ENCODE results near the gene CDKL2. TPM values are rescaled to one million over a fixed set of nuclear protein-coding genes. Genes with fewer than 3 reads are reported as not detected.

The CDKL2 gene
- 0.82 to 1.0 TPM (median 0.91 TPM) in 5 replicates for total RNA-seq (2022; extraction: Qiagen RNA extraction)

GRCh38 chr4:75630174-75630936 is at the start of gene CDKL2:
TSS of gene CDKL2 (minus strand) at chr4:75630528. CDS start at chr4:75625988, 4,540 bp downstream.

GRCh38 chr4:75673027-75673958 is 43.0 kb upstream of the CDKL2 start, which contains the start of gene G3BP2:
TSS of gene G3BP2 (minus strand) at chr4:75673411. CDS start at chr4:75662025, 11,386 bp downstream.

GRCh38 chr4:75555294-75556164 is 74.8 kb downstream of the CDKL2 start, which contains the start of gene ODAPH:
TSS of gene ODAPH (plus strand) at chr4:75556066. CDS start at chr4:75556083, 17 bp downstream.

Other genes with a start within 250 kb of the CDKL2 start
- gene RCHY1, start 116.1 kb downstream of the CDKL2 start, total RNA-seq (2022; extraction: Qiagen RNA extraction) = 13.2 to 18.6 TPM (median 15.4 TPM) in 5 replicates
- 5.0 to 6.6 TPM (median 6.1 TPM) in 5 replicates for gene THAP6, start 116.1 kb downstream of the CDKL2 start, total RNA-seq (2022; extraction: Qiagen RNA extraction)
- 0.14 to 0.21 TPM in 2 of 5 replicates, not detected in the others for gene ODAPH, start 74.5 kb downstream of the CDKL2 start, total RNA-seq (2022; extraction: Qiagen RNA extraction)
- 65.4 to 90.7 TPM (median 79.1 TPM) in 5 replicates for gene G3BP2, start 42.9 kb upstream of the CDKL2 start, total RNA-seq (2022; extraction: Qiagen RNA extraction)
- 20.2 to 24.1 TPM (median 22.7 TPM) in 5 replicates for gene USO1, start 94.0 kb upstream of the CDKL2 start, total RNA-seq (2022; extraction: Qiagen RNA extraction)